Measurements from ENCODE around the gene WWOX.

GRCh38 chr16:78431004-78431670 is 331.7 kb downstream of the WWOX start:
- no peak for TF ChIP-seq PBX3 (IDR thresholded peaks at IDR 0.05)
- no peak for TF ChIP-seq CTCF (IDR thresholded peaks at IDR 0.05)
- no peak for TF ChIP-seq NFE2L2 (conservative IDR thresholded peaks at IDR 0.05; ENCODE audit: low read length)
- TF ChIP-seq CHD2 (IDR thresholded peaks at IDR 0.05; ENCODE audit: low read length, partially characterized antibody), result no peak
- no peak for TF ChIP-seq HOXA7 (CRISPR knock-in tag; IDR thresholded peaks at IDR 0.05)
- TF ChIP-seq MAX (IDR thresholded peaks at IDR 0.05), result no peak
- no peak for TF ChIP-seq POLR2A (IDR thresholded peaks at IDR 0.05; ENCODE audit: low read length)
- TF ChIP-seq RAD21 (conservative IDR thresholded peaks at IDR 0.05 in 1 of 2, IDR thresholded peaks at IDR 0.05 in 1 of 2), result no peak
- TF ChIP-seq RNF2 (IDR thresholded peaks at IDR 0.05; ENCODE audit: borderline replicate concordance, low read depth), result no peak
